HL-60/S4 (cell line): ENCODE measurements around the gene CCDC102B.
"Not testable (repeated sequence)": the region's sequence is repeated elsewhere in the genome, so short reads cannot be mapped to it uniquely, and the experiment has no call there.

Experiments used
- in situ Hi-C: fragments of 300-500 bp; cut with MboI; formaldehyde crosslinking; loops from 2 replicates; pipeline ENCODE4 v1.14.3; 2022; ENCODE audit warnings: low sequenced_read_pairs

The CCDC102B gene

GRCh38 chr18:68826121-68826520, 28.2 kb downstream of the CCDC102B start:
- in situ Hi-C loops, result loop anchor here (25.0 kb wide), 1 partner anchor 1611 kb away; no protein-coding TSS in a partner anchor

GRCh38 chr18:68830256-68831045, 32.6 kb downstream of the CCDC102B start:
- in situ Hi-C loops, result loop anchor here (25.0 kb wide), 1 partner anchor 1607 kb away; no protein-coding TSS in a partner anchor

GRCh38 chr18:68833756-68834155, 35.9 kb downstream of the CCDC102B start:
- in situ Hi-C loops, result loop anchor here (25.0 kb wide), 1 partner anchor 1604 kb away; no protein-coding TSS in a partner anchor

GRCh38 chr18:68837665-68838451, 40.0 kb downstream of the CCDC102B start:
- in situ Hi-C loops, result loop anchor here (25.0 kb wide), 1 partner anchor 1599 kb away; no protein-coding TSS in a partner anchor

- in situ Hi-C loops, result loop anchor here (25.0 kb wide), 1 partner anchor 1598 kb away; no protein-coding TSS in a partner anchor
These were observed 41.8 kb downstream of the CCDC102B start for GRCh38 chr18:68839701-68840100.

- in situ Hi-C loops, result loop anchor here (25.0 kb wide), 1 partner anchor 1597 kb away; no protein-coding TSS in a partner anchor
These were observed 42.8 kb downstream of the CCDC102B start for GRCh38 chr18:68840554-68841263.

GRCh38 chr18:68841301-68841700, 43.4 kb downstream of the CCDC102B start:
- in situ Hi-C loops, result loop anchor here (25.0 kb wide), 1 partner anchor 1596 kb away; no protein-coding TSS in a partner anchor

GRCh38 chr18:68842951-68843350, 45.1 kb downstream of the CCDC102B start:
- in situ Hi-C loops, result loop anchor here (25.0 kb wide), 1 partner anchor 1594 kb away; no protein-coding TSS in a partner anchor

GRCh38 chr18:68843473-68844089, 45.7 kb downstream of the CCDC102B start:
- in situ Hi-C loops, result loop anchor here (25.0 kb wide), 1 partner anchor 1594 kb away; no protein-coding TSS in a partner anchor

GRCh38 chr18:68847219-68847837, 49.4 kb downstream of the CCDC102B start:
- in situ Hi-C loops, result loop anchor here (25.0 kb wide), 1 partner anchor 1590 kb away; no protein-coding TSS in a partner anchor

- in situ Hi-C loops, result loop anchor here (25.0 kb wide), 1 partner anchor 1589 kb away; no protein-coding TSS in a partner anchor
These were observed 50.4 kb downstream of the CCDC102B start for GRCh38 chr18:68848242-68848641.

GRCh38 chr18:68854786-68855391, 57.0 kb downstream of the CCDC102B start:
- in situ Hi-C loops, result no loop called here

GRCh38 chr18:68855491-68855890, 57.6 kb downstream of the CCDC102B start:
- in situ Hi-C loops, result no loop called here

- in situ Hi-C loops, result no loop called here
These were observed 63.5 kb downstream of the CCDC102B start for GRCh38 chr18:68861365-68861764.

GRCh38 chr18:68865021-68865420, 67.1 kb downstream of the CCDC102B start:
- in situ Hi-C loops, result no loop called here

- in situ Hi-C loops, result no loop called here
These were observed 67.6 kb downstream of the CCDC102B start for GRCh38 chr18:68865503-68865902.

- in situ Hi-C loops, result no loop called here
These were observed 75.1 kb downstream of the CCDC102B start for GRCh38 chr18:68873003-68873402.

GRCh38 chr18:68874361-68874760, 76.5 kb downstream of the CCDC102B start:
- in situ Hi-C loops, result no loop called here

- in situ Hi-C loops, result not testable (repeated sequence)
These were observed 82.1 kb downstream of the CCDC102B start for GRCh38 chr18:68879947-68880346.
